ENCODE results near the gene URM1. TPM values are rescaled to one million over a fixed set of nuclear protein-coding genes. Genes with fewer than 3 reads are reported as not detected.
"Not testable (repeated sequence)": the region's sequence is repeated elsewhere in the genome, so short reads cannot be mapped to it uniquely, and the experiment has no call there.

The URM1 gene
- total RNA-seq, 1 experiment from 2014 or later: 45.4 TPM

GRCh38 chr9:128421482-128421996 is 50.4 kb downstream of the URM1 start:
- Histone ChIP-seq H3K27me3 (ENCODE audit: control insufficient read depth, insufficient read depth, low read length) (no peaks in the 10 kb centered on the region), H3K4me1 (ENCODE audit: control insufficient read depth, insufficient read depth, low read length) (peaks cover 4% of the 10 kb centered on the region), H3K4me3 (ENCODE audit: low read depth in 2 of 2, low read length in 2 of 2) (peak overlapping the region; percentile 64 to 65), H3K27ac (ENCODE audit: low read length) (no peak overlapping the region; the same call in 1 of the 2 replicates), H3K9me3 (ENCODE audit: control insufficient read depth, insufficient read depth, low read depth, low read length) (no peaks in the 10 kb centered on the region), H3K36me3 (ENCODE audit: control insufficient read depth, insufficient read depth, low read length) (no peaks in the 10 kb centered on the region)
- ChIA-PET CTCF (interaction anchor here (0.7 kb wide), 1 partner anchor 17 kb away, joined by 4 read pairs; no protein-coding TSS in a partner anchor), POLR2A (no interaction called here)
- ATAC-seq: no peak
- TF ChIP-seq SIN3A (IDR thresholded peaks at IDR 0.05; ENCODE audit: borderline replicate concordance, insufficient read depth, low read depth, low read length) (no peak), REST (IDR thresholded peaks at IDR 0.05; ENCODE audit: insufficient read depth in 1 of 2, low read depth in 2 of 2, low read length in 1 of 2) (no peak), CTCF (IDR thresholded peaks at IDR 0.05) (no peak)
- in situ Hi-C loops (cut with HindIII; ENCODE audit: low pct_unique_long_range_greater_than_20kb, low sequenced_read_pairs): no loop called here
- DNase-seq (ENCODE audit: low read depth, low spot score): no peak
- intact Hi-C loops (cut with micrococcal nuclease; ENCODE audit: unreplicated experiment): no loop called here
- no TSS peak for BruUV-seq (replicated peaks)

GRCh38 chr9:128422022-128422782 is 51.0 kb downstream of the URM1 start:
- CTCF ChIA-PET; in situ Hi-C loops (cut with HindIII; ENCODE audit: low pct_unique_long_range_greater_than_20kb, low sequenced_read_pairs); ATAC-seq; H3K4me1 ChIP-seq (ENCODE audit: control insufficient read depth, insufficient read depth, low read length); H3K4me3 ChIP-seq (ENCODE audit: low read depth in 2 of 2, low read length in 2 of 2); DNase-seq (ENCODE audit: low read depth, low spot score); H3K9me3 ChIP-seq (ENCODE audit: control insufficient read depth, insufficient read depth, low read depth, low read length); H3K27me3 ChIP-seq (ENCODE audit: control insufficient read depth, insufficient read depth, low read length); BruUV-seq (replicated peaks); POLR2A ChIA-PET; H3K36me3 ChIP-seq (ENCODE audit: control insufficient read depth, insufficient read depth, low read length); H3K27ac ChIP-seq (ENCODE audit: low read length); intact Hi-C loops (cut with micrococcal nuclease; ENCODE audit: unreplicated experiment): not testable (repeated sequence)

GRCh38 chr9:128422783-128423150 is 51.6 kb downstream of the URM1 start:
- in situ Hi-C loops (cut with HindIII; ENCODE audit: low pct_unique_long_range_greater_than_20kb, low sequenced_read_pairs) (no loop called here), intact Hi-C loops (cut with micrococcal nuclease; ENCODE audit: unreplicated experiment) (no loop called here)
- H3K4me1 ChIP-seq (ENCODE audit: control insufficient read depth, insufficient read depth, low read length): peaks cover 4% of the 10 kb centered on the region
- H3K4me3 ChIP-seq (ENCODE audit: low read depth in 2 of 2, low read length in 2 of 2): no peak overlapping the region
- DNase-seq (ENCODE audit: low read depth, low spot score) (no peak), ATAC-seq (no peak)
- TF ChIP-seq POLR2AphosphoS5 (IDR thresholded peaks at IDR 0.05; ENCODE audit: low read depth, low read length) (no peak), CTCF (IDR thresholded peaks at IDR 0.05) (no peak), TCF7L2 (IDR thresholded peaks at IDR 0.05; ENCODE audit: low read depth, low read length) (no peak), REST (IDR thresholded peaks at IDR 0.05; ENCODE audit: insufficient read depth in 1 of 2, low read depth in 2 of 2, low read length in 1 of 2) (no peak), SIN3A (IDR thresholded peaks at IDR 0.05; ENCODE audit: borderline replicate concordance, insufficient read depth, low read depth, low read length) (no peak)
- ChIA-PET POLR2A (no interaction called here), CTCF (no interaction called here)
- no peaks in the 10 kb centered on the region for H3K36me3 ChIP-seq (ENCODE audit: control insufficient read depth, insufficient read depth, low read length)
- BruUV-seq (replicated peaks): no TSS peak
- no peak overlapping the region for H3K27ac ChIP-seq (ENCODE audit: low read length)
- H3K27me3 ChIP-seq (ENCODE audit: control insufficient read depth, insufficient read depth, low read length): no peaks in the 10 kb centered on the region
- no peaks in the 10 kb centered on the region for H3K9me3 ChIP-seq (ENCODE audit: control insufficient read depth, insufficient read depth, low read depth, low read length)

All from Panc1 (cell line).